ENCODE data around the gene ZKSCAN8.

DNA sequence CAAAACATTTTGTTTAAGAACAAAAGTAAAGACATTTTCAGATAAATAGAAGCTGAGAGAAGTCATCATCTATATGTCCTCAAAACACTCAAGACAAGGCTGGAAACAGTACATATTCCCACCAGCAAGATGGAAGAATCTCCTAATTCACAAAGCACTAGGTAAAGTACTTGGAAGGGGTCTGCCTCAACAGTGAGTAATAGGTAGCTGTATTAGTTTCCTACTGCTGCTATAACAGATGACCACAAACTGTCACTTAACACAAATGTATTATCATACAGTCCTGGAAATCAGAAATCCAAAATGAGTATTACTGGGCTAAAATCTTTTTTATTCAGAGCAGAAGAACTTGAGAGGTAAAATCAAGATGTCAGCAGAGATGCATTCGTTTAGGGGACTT, 40.6 kb downstream of the ZKSCAN8 start:
- TF ChIP-seq EZH2 (IDR thresholded peaks at IDR 0.05) = no peak
- TF ChIP-seq POLR2AphosphoS5 (IDR thresholded peaks at IDR 0.05; ENCODE audit: borderline replicate concordance, low read depth, low read length) = no peak
- no peak for TF ChIP-seq FOXP2 (optimal IDR thresholded peaks at IDR 0.05; ENCODE audit: control extremely low read depth, extremely low read length, insufficient read depth)

Data from SK-N-MC (cell line).